ENCODE data around the gene BMI1. TPM values are rescaled to one million over a fixed set of nuclear protein-coding genes. Genes with fewer than 3 reads are reported as not detected.

Gene BMI1
- total and polyA plus RNA-seq, 12 donors = 16.7 to 88.5 (median 62.1) TPM

GRCh38 chr10:22321156-22321923, 441 bp downstream of the BMI1 start:
- TF ChIP-seq CTCF (IDR thresholded peaks at IDR 0.05) (no peak), POLR2A (IDR thresholded peaks at IDR 0.05) (peak; percentile 33 to 45)
- intact Hi-C loops (cut with DNase I) = no loop called here
- no peaks in the 10 kb centered on the region for H3K27me3 ChIP-seq
- DNase-seq = peak in 6 of 7 donors; percentile 61 to 70 (median 66)
- peak overlapping the region; percentile 86 to 97 (median 94) for H3K27ac ChIP-seq
- 0 to 2% (median 1%) methylated on average over 11 to 114 of the region's 114 CpGs for WGBS, 4 donors
- no peaks in the 10 kb centered on the region for H3K36me3 ChIP-seq (replicated peaks in 1 of 2)
- no peaks in the 10 kb centered on the region for H3K9me3 ChIP-seq (replicated peaks in 1 of 3)
- peak overlapping the region; percentile 73 to 94 (median 86) for H3K4me3 ChIP-seq
- H3K4me1 ChIP-seq (replicated peaks in 1 of 2) = peaks cover 24 to 58% of the 10 kb centered on the region in 2 donors

GRCh38 chr10:22321924-22322640, 1.2 kb downstream of the BMI1 start:
- peak overlapping the region in 3 of 4 donors; percentile 36 to 69 (median 60) for H3K4me3 ChIP-seq
- intact Hi-C loops (cut with DNase I) = no loop called here
- TF ChIP-seq POLR2A (IDR thresholded peaks at IDR 0.05) = no peak
- no peak for TF ChIP-seq CTCF (IDR thresholded peaks at IDR 0.05)
- no peaks in the 10 kb centered on the region for H3K9me3 ChIP-seq (replicated peaks in 1 of 3)
- H3K4me1 ChIP-seq (replicated peaks in 1 of 2) = peaks cover 25 to 59% of the 10 kb centered on the region in 2 donors
- peak in 5 of 7 donors; percentile 26 to 40 (median 36) for DNase-seq
- H3K27ac ChIP-seq = peak overlapping the region in 1 of 5 donors; percentile 54
- H3K27me3 ChIP-seq = no peaks in the 10 kb centered on the region
- 1 to 3% (median 1%) methylated on average over 26 to 57 of the region's 57 CpGs for whole genome bisulfite sequencing, 4 donors
- H3K36me3 ChIP-seq (replicated peaks in 1 of 2) = no peaks in the 10 kb centered on the region

- TF ChIP-seq POLR2A (IDR thresholded peaks at IDR 0.05) (no peak), CTCF (IDR thresholded peaks at IDR 0.05) (no peak)
- no peak for DNase-seq
- Histone ChIP-seq H3K9me3 (replicated peaks in 1 of 3) (no peaks in the 10 kb centered on the region), H3K27me3 (no peaks in the 10 kb centered on the region), H3K4me1 (replicated peaks in 1 of 2) (peaks cover 25 to 53% of the 10 kb centered on the region in 2 donors), H3K27ac (no peak overlapping the region), H3K4me3 (peak overlapping the region in 2 of 4 donors; percentile 36 to 69), H3K36me3 (replicated peaks in 1 of 2) (no peaks in the 10 kb centered on the region)
- 66 to 74% (median 70%) methylated on average over 5 of the region's 5 CpGs for WGBS, 4 donors
- intact Hi-C loops (cut with DNase I) = no loop called here
Observed at GRCh38 chr10:22322641-22323160, 1.8 kb downstream of the BMI1 start.
